HG03571 (cell line): ENCODE results near the gene DCAF8L2.
"Not testable (repeated sequence)": the region's sequence is repeated elsewhere in the genome, so short reads cannot be mapped to it uniquely, and the experiment has no call there.

Source experiments
- ATAC-seq: cut with Tn5 transposase; IDR thresholded peaks from one replicate; pipeline ENCODE4 v1.9.1; 2021; ENCODE audit not compliant: unreplicated experiment

The DCAF8L2 gene

DNA sequence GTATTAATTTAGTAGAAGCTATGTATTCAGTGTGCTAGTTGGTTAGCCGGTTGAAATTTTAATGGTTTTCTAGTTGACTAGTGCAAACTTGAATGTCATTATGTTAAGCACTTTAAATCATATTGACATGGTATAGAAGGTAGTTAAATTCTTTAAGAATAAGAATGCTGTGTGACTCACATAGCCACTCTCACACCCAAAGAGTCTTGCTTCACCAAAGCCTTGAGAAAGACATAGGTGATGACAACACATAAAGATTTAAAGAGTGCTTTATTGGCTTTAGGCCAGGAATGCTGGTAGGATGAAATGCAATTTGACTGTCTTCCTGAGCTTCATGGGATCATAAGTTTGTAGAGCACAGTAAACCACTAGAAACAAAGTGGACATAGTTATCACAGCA lies 85.3 kb downstream of the DCAF8L2 start:
- no peak for ATAC-seq

DNA sequence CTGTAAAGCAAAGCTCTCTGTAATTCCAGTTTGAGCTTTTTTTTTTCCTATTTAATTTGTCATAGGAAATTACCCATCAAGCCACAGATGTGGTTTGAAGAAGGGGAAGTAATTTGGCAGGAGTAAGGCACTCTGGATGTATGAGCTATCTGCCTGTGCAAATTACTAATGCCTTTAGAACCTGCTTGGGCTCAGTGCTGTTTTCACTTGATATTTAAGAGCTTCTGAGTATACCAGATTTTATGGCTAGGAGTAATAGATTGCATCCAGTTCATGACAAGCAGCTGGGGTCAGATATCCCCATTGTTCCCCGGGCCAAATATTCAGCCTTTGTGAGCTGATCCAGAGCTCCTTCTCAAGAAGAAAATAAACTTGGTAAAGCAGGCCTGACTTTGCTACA lies 89.1 kb downstream of the DCAF8L2 start:
- ATAC-seq = no peak

DNA sequence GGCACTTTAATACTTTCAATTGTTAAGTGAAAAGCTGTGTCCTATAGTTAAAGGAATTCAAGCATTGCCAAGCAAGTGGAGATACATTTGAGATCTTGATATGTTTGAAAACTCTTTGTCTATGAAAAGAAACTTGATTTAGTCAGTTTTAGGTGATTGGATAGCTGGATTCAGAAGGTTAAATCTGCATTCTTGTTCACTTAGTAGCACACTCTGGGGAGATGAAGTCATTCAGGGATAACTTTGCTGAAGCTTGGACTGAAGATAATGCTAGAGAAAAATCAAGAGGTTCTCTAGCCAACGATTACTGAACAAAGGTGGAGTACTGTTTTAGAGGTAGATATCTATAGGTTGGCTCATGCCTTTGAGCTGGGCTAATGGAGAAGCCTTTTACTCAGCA lies 90.6 kb downstream of the DCAF8L2 start:
- no peak for ATAC-seq

DNA sequence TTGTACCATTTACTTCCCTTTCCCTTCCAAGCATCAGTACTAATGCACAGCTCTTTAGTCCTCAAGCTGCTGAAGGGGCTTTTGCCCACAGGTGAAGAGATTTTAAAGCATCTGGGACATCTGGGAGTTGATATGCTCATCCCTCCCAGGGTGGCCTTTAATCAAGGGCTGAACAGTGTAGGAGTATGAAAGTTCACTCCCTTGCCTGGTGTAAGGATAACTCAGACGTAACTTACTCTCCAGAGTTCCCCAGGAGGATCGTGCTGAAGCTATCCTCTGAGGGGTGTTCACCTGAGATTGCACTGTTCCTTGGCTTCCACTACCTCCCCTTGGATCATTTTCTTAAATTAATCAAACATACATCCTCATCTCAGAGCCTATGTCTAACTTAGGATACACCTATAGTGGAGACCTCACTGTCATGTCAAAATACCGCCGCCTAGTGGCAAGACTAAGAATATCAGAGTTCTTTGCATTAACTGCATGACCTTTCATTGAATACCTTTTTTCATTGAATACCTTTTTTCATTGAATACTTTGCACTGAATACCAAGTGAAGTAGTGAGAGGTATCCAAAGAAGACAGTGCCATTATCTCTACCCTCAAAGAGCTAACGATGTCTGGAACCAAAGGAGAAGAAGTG lies 93.5 kb downstream of the DCAF8L2 start:
- not testable (repeated sequence) for ATAC-seq

DNA sequence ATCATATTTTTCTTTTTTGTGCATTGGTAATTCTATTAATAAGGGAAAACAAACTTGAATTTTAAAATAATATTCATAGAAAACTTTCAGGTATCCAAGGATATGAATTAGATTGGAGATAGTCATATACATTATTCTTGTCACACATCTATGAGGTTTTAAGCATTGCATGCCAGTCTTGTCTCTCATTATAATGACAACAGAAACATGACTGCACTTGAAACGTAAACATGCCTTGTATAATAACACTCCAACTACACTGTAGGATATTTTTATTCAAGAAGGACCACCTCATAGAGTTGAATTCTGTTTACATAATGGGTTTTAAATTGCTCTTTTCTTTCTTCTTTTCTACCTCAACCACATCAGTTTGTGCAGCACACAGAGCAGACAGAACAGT lies 104.5 kb downstream of the DCAF8L2 start:
- ATAC-seq = no peak

DNA sequence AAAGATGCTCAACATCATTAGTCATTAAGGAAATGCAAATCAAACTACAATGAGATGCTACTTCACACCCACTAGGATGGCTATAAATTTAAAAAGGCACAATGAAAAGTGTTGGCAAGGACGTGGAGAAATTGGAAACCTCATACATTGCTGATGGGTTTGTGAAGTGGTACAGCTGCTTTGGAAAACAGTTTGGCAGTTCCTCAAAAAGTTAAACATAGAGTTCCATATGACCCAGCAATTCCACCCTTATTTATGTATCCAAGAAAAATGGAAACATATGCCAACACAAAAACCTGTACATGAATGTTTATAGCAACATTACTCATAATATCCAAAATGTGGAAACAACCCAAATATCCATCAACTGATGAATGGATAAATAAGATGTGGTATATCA lies 116.4 kb downstream of the DCAF8L2 start:
- no peak for ATAC-seq

DNA sequence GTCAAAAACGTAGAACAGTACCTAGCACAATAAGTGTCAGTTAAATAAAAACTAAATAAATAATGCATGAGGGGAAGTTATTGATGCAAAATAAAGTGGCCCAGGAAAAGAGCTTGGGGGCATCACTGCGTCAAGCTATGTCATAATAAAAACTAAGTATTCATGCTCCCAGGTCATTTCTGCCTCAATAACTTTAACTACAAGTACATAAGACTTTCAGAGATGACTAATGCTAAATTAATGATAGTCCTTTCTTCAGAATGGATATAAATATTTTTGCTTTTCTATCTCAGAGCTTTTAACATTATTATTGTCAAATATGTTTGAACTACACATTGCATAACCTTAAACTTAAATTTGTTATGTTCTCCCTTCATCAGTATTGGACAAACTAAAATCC lies 125.5 kb downstream of the DCAF8L2 start:
- ATAC-seq = no peak

DNA sequence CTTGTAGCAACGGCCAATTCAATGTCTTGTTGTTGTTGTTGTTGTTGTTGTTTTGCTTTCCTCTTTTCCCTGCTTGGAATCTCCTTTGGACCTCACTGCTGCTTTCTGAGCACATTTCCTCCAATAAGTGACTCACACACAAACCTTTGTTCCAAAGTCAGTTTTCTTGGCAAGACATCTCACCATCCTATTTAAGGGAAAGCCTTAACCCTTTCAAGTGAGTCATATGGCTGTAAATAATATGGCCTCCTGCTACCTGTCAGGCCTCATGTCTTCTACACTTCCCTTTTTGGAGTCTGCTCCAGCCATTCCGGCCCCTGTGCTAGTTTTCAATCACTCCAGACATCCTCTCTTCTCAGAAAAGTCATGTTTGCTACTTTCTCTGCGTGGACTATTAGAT lies 138.1 kb downstream of the DCAF8L2 start:
- no peak for ATAC-seq

DNA sequence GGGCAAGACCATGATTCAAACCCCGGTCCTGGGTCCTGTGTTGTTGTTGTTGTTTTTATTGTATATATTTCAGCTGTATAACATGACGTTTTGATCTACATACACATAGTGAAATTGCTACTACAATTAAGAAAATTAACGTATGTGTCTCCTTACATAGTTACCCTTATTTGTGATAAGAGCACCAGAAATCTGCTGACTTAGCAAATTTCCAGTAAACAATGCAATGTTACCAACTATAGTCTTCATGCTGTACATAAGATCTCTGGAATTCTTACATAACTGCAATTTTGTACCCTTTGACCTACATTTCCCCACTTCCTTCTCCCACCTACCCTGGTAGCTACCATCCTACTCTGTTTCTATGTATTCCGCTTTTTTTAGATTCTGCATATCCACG lies 141.8 kb downstream of the DCAF8L2 start:
- no peak for ATAC-seq

DNA sequence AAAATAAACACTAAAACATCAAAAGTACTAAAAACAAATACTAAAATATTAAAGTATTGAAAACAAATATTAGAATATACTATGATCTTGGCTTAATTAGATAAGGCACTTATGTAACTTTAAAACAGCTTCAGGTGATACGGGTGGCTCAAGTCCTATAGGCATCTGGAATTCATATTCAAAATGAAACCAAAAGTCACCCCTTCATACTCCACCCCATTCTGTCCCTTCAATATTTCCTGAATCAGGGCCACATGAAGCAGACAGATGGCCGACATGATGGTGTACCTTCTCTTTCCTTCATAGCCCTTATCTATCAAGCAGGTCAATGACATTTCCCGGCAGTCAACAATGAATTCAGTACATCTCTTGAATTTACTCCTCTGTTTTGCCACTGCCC lies 145.8 kb downstream of the DCAF8L2 start:
- ATAC-seq = no peak

DNA sequence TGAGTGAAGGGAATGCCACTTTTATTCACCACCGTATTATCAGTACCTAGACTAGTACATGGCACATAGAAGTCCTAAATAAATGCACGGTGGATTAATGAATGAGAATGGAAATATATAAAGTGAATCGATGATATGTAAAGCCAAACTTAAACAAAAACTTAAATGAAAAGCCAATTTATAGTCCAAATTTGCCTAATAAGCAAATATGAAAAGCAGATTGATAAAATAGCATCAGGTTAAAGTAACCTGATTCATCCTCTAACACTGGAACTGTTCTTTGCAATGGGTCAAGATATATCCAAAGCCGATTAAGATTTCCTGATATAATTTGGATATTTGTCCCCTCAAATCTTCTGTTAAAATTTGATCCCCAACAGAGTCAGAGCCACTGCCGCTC lies 150.8 kb downstream of the DCAF8L2 start:
- no peak for ATAC-seq

DNA sequence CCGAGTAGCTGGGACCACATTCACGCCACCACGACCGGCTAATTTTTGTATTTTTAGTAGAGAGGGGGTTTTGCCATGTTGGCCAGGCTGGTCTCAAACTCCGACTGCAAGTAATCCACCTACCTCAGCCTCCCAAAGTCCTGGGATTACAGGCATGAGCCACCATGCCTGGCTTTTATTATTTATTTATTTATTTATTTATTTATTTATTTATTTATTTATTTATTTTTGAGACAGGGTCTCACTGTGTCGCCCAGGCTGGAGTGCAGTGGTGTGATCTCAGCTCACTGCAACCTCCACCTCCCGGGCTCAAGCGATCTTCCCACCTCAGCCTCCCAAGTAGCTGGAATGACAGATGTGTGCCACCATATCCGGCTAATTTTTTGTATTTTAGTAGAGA lies 153.4 kb downstream of the DCAF8L2 start:
- ATAC-seq = not testable (repeated sequence)

DNA sequence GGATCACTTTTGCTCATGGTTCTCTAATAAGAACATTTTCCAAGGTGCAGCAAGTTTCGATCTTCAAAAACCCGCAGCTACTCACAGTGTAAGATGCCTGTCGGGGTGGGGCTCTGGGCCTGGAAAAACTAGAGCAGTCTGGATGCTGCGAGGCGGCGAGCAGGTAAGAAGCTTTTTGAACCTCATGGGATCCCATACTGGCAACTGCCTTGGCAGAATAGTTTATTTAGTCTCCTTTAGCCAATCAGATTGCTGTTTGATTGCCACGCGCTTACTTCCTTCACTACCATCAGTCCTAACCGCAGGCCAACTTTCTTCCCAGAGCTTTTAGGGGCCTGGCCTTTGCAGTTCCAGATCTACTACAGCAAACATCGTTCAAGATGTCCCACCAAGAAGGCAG lies 156.4 kb downstream of the DCAF8L2 start:
- no peak for ATAC-seq

DNA sequence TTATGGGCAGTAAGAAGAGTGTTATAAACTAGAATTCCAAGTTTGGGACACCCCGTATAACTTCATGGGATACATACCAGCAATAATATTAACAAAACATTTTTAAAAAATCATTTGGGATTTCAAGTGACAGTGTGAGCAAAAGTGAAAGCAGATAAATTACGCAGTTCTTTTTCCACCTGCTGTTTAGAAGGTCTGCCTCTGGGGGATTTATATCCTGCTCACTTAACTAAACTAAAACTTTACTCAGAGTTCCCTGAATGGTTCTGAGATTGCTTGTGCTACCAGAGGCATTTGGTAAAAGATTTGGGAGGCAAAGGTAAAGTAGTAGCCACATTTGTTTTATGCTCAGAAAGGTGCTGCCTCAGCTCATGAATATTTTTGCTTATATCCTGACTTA lies 160.2 kb downstream of the DCAF8L2 start:
- not testable (repeated sequence) for ATAC-seq

DNA sequence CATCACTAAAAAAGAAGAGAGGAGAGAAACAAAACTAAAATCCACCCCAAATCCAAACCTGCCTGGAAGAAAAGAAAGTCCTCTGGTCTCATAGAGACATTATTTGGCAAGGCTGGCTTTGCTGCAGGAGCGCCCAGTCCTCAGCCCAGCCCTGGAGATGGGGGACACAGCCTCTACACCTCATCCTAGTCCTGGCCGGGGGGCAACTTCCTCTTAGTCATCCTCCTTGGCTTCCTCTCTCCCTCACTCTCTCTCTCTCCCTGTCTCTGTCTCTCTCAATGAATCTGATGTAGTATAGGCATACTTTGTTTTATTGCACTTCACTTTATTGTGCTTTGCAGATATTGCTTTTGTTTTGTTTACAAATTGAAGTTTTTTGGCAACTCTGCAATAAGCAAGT lies 161.8 kb downstream of the DCAF8L2 start:
- no peak for ATAC-seq

DNA sequence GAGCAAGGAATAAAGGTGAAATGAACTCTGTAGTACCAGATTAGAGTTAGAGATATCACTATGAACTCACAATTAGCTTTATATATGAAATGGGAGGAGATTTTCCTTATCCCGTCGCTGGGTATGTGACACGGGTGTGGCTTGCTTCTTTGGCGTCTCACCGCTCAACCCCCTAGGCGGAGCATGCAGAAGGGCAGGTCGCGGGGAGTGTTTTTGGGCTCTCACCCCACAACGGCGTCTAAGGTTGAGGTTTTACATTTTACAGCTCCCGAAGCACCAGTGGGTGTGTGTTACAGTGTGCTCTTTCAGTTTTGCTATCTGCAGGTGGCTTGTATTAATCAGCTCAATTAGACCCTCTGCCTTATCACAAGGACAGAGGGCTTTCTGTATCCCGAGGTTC lies 175.6 kb downstream of the DCAF8L2 start:
- no peak for ATAC-seq

DNA sequence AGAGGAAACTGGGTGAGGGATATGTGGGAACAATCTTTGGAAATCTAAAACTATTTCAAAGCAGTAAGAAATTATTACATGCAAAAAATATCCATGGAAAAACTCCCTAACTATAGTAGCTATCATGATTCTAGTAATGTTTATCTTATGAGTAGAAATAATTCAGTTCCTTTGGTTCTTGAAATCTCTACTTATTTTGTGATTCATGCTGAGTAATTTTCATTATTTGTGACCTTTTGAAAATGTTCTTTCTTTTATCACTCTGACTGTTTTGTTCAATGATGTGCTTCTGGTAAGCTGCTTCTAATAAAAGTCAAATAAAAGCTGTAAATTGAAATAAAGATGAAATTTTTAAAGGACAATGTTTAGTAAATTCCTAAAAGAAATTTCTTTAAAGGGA lies 177.2 kb downstream of the DCAF8L2 start:
- no peak for ATAC-seq

DNA sequence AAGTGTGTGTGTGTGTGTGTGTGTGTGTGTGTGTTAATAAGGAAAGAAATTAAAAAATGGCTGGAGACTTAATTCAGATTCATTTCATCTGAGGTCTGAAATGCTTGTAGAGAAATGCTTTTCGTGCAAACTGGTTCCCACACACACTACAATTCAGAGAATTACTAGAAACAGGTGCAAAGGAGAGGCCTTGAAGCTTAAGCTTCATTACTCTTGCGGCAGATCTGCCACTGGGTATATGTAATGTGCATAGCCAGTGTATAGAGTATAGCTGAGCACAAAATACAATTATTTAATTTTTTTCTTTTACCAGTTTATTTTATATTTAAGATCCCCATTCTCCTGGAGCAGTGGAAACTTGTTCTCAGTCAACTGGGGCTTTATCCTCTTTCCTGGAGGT lies 185.8 kb downstream of the DCAF8L2 start:
- ATAC-seq = no peak

DNA sequence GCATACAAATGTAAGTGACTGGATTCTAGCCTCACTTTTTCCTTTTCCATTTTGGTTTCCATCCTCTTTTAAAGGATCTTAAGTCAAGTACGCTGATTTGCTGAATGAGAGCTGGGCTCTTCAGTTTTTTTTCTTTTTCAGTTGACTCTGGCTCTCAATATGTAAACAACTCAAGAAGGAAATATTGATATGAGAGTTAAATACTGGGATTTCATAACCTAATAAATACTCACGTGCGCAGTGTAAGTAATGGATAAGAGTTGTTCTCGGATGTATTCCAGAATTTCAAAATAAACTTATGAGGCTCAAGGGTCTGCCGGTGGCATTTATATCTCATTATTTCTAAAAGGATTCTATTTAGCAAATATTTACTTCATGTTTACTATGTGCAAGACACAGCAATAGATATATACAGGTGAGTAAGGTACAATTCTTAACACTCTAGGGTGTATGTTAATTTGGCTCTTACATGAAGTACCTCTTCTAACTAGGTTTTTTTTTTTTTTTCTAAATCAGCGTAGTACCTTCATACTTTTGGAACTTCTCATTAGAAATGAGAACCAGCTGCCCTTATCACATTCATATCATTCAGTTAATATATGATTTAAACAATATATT lies 206.6 kb downstream of the DCAF8L2 start:
- no peak for ATAC-seq

DNA sequence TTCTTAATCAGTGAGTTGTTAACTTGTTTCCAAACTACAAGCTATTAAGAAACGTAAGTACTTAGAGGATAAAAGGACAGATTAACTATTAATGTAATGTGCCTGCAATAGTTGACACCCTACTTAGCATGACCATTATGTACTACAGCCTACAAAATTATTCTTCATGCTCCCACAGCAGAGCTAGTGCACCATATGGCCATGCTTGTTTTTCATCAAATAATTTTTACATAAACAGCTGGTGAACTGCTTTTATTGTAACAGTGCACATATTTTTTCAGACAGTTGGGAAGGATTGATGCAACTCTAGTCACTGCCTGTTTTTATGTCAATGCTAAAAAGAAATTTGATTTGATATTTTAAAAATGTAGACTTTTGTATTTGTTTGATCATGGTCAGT lies 207.4 kb downstream of the DCAF8L2 start:
- no peak for ATAC-seq
